ENCODE results near the gene FOSB. TPM values are rescaled to one million over a fixed set of nuclear protein-coding genes. Genes with fewer than 3 reads are reported as not detected.

Gene FOSB
- total and polyA plus RNA-seq, 9 of the 15 experiments (the other 6 are each of a cell fraction or from before 2014, with no cell fraction given), result 0.11 to 2.7 (median 0.73) TPM

DNA sequence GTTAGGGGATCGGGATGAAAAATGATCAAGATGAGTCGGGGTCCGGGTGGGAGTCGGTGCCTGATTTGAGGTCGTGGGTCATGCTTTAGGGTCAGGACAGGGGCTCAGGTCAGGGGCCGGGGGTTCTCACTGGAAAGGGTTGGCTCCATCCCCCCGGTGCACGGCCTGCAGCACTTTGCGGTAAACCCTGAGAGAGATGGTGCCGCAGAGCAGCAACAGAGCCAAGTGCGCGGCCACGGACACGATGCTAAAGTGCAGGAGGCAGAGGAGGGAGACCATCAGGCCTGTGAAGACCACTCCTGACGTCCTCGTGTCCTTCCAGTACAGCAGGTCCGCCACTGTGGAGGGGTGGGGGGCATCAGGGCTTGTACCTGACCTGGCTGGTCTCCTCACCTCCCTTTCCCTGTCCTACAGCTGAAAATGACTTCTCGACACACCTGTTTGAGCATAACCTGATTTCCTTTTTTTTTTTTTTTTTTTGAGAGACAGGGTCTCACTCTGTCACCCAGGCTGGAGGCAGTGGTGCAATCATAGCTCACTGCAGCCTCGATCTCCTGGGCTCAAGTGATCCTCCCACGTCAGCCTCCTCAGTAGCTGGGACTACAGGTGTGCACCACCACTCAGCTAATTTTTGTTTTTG, 21.5 kb downstream of the FOSB start (continued):
- TF ChIP-seq, protein P1, sequence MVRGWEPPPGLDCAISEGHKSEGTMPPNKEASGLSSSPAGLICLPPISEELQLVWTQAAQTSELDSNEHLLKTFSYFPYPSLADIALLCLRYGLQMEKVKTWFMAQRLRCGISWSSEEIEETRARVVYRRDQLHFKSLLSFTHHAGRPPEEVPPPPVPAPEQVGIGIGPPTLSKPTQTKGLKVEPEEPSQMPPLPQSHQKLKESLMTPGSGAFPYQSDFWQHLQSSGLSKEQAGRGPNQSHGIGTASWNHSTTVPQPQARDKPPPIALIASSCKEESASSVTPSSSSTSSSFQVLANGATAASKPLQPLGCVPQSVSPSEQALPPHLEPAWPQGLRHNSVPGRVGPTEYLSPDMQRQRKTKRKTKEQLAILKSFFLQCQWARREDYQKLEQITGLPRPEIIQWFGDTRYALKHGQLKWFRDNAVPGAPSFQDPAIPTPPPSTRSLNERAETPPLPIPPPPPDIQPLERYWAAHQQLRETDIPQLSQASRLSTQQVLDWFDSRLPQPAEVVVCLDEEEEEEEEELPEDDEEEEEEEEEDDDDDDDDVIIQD (CRISPR knock-in tag; IDR thresholded peaks at IDR 0.05), result no peak
- TF ChIP-seq ZNF57 (CRISPR knock-in tag; IDR thresholded peaks at IDR 0.05) (no peak), SMC3 (conservative IDR thresholded peaks at IDR 0.05; ENCODE audit: insufficient read depth, low read depth, low read length) (no peak), GTF2E2 (tag; IDR thresholded peaks at IDR 0.05) (no peak), SIN3B (IDR thresholded peaks at IDR 0.05; ENCODE audit: low read depth) (no peak)

DNA sequence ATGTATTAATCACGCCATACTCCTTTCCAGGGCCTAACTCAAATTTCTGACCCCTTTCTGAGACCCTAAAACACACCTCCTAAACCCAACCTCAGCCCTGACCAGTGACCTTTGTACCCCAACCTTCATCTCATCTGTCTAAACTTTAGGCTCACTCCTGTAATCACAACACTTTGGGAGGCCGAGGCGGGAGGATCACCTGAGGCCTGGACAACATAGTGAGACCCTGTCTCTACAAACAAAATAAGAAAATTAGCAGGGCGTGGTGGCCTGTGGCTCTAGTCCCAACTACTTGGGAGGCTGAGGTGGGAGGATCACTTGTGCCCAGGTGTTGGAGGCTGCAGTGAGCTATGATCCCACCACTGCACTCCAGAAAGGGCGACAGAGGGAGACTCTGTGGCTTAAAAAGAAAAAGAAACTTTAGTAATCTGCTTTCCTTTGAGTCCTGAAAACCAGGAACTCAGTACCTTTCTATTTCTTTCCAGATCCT, 24.4 kb downstream of the FOSB start:
- no peaks in the 10 kb centered on the region for H4K20me1 ChIP-seq (replicated peaks; ENCODE audit: control insufficient read depth, insufficient read depth, low read length)
- H2AFZ ChIP-seq (ENCODE audit: low read depth, low read length), result peak overlapping the region; percentile 90
- in situ Hi-C loops (cut with MboI), result no loop called here
- H3K27me3 ChIP-seq (ENCODE audit: control insufficient read depth in 2 of 2, insufficient read depth in 2 of 2, low read length in 2 of 2), result peaks cover 3 to 16% of the 10 kb centered on the region in 2 experiments; a peak in 3 of 5 replicates
- FAIRE-seq (no peak), ATAC-seq (no peak), DNase-seq (ENCODE audit: extremely low read depth in 1 of 4, low spot score in 3 of 4) (no peak)
- H3K4me2 ChIP-seq (ENCODE audit: insufficient read depth, low read length), result peak overlapping the region; percentile 82
- H3K36me3 ChIP-seq (ENCODE audit: control insufficient read depth, insufficient read depth, low read length), result no peaks in the 10 kb centered on the region
- ChIA-PET CTCF (ENCODE audit: low intra/inter-chr PET ratio) (no interaction called here), POLR2A (interaction anchor here (0.7 to 1.6 kb wide), 2 partner anchors 13 to 25 kb away, joined by 4 to 6 read pairs; partner anchors contain the start of gene FOSB)
- no peaks in the 10 kb centered on the region for H3K9me1 ChIP-seq (ENCODE audit: control insufficient read depth, insufficient read depth, low read length)
- BruUV-seq (replicated peaks), result no TSS peak
- peak overlapping the region; percentile 77 for H3K27ac ChIP-seq (ENCODE audit: extremely low read depth, low read depth, low read length)
- H3K4me3 ChIP-seq, result peak overlapping the region; percentile 60
- intact Hi-C loops (cut with micrococcal nuclease), result no loop called here
- H3K4me1 ChIP-seq (replicated peaks in 1 of 2; ENCODE audit: control insufficient read depth in 2 of 2, insufficient read depth in 2 of 2, low read length in 2 of 2), result peaks cover 5 to 48% of the 10 kb centered on the region in 2 experiments; a peak in 4 of 5 replicates
- peaks cover 6% of the 10 kb centered on the region; the same call in 1 of the 3 replicates for H3K79me2 ChIP-seq (ENCODE audit: control insufficient read depth, insufficient read depth, low read length)
- H3K9ac ChIP-seq (ENCODE audit: insufficient read depth in 1 of 2, low read depth in 2 of 2, low read length in 2 of 2), result peak overlapping the region; percentile 67 to 94; a peak in 3 of 4 replicates
- no peaks in the 10 kb centered on the region for H3K9me3 ChIP-seq (replicated peaks; ENCODE audit: control insufficient read depth, insufficient read depth, low read depth, low read length)
- 65% methylated on average over 5 of the region's 5 CpGs for WGBS (ENCODE audit: insufficient coverage, low coverage, missing lambda C conversion rate)
- TF ChIP-seq ADNP (tag; IDR thresholded peaks at IDR 0.05) (peak; percentile 15; the same call in 1 of the 2 replicates), ZNF121 (CRISPR knock-in tag; conservative IDR thresholded peaks at IDR 0.05) (peak; percentile 100), SAFB (IDR thresholded peaks at IDR 0.05; ENCODE audit: borderline replicate concordance, low read depth, low read length) (no peak), STAT5A (IDR thresholded peaks at IDR 0.05; ENCODE audit: borderline replicate concordance, low read length) (no peak), ZNF263 (CRISPR knock-in tag; IDR thresholded peaks at IDR 0.05; ENCODE audit: borderline replicate concordance) (no peak), HMGN3 (IDR thresholded peaks at IDR 0.05; ENCODE audit: borderline replicate concordance, extremely low read depth, insufficient read length, low read depth, low read length) (no peak), HDAC2 (IDR thresholded peaks at IDR 0.05) (no peak)
- TF ChIP-seq, protein P2, sequence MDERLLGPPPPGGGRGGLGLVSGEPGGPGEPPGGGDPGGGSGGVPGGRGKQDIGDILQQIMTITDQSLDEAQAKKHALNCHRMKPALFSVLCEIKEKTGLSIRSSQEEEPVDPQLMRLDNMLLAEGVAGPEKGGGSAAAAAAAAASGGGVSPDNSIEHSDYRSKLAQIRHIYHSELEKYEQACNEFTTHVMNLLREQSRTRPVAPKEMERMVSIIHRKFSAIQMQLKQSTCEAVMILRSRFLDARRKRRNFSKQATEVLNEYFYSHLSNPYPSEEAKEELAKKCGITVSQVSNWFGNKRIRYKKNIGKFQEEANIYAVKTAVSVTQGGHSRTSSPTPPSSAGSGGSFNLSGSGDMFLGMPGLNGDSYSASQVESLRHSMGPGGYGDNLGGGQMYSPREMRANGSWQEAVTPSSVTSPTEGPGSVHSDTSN (CRISPR knock-in tag; IDR thresholded peaks at IDR 0.05; ENCODE audit: low read depth), result no peak
- TF ChIP-seq, protein P2 (tag; conservative IDR thresholded peaks at IDR 0.05; ENCODE audit: low read depth), result no peak
- TF ChIP-seq, protein P3, sequence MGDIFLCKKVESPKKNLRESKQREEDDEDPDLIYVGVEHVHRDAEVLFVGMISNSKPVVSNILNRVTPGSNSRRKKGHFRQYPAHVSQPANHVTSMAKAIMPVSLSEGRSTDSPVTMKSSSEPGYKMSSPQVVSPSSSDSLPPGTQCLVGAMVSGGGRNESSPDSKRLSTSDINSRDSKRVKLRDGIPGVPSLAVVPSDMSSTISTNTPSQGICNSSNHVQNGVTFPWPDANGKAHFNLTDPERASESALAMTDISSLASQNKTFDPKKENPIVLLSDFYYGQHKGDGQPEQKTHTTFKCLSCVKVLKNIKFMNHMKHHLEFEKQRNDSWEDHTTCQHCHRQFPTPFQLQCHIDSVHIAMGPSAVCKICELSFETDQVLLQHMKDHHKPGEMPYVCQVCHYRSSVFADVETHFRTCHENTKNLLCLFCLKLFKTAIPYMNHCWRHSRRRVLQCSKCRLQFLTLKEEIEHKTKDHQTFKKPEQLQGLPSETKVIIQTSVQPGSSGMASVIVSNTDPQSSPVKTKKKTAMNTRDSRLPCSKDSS (IDR thresholded peaks at IDR 0.05; ENCODE audit: low read depth, partially characterized antibody), result no peak
